CD14-positive monocyte (primary cell): Measurements from ENCODE around the gene BOD1. TPM values are rescaled to one million over a fixed set of nuclear protein-coding genes. Genes with fewer than 3 reads are reported as not detected.
A peak's percentile ranks its signal among the peaks of the same experiment; 100 is the strongest.

ENCODE experiments used
- DNase-seq, 3 donors: peaks; one replicate each; pipeline ENCODE4 v3.0.0-alpha.2; 2011 to 2022
- H2AFZ ChIP-seq: 2 replicates; pipeline ENCODE4 v1.6.0; 2012; ENCODE audit warnings: mild to moderate bottlenecking, low read depth, low read length, inconsistent platforms; ENCODE audit not compliant: insufficient read depth, poor library complexity, severe bottlenecking
- H3K27ac ChIP-seq, 2 donors: 1 replicate in 1 of 2; 2 replicates in 1 of 2; pipeline ENCODE4 v1.5.1; 2012 to 2013; ENCODE audit warnings: low read length in 2 of 2, control low read depth in 1 of 2, inconsistent platforms in 1 of 2, low read depth in 1 of 2, mild to moderate bottlenecking in 1 of 2
- H3K27me3 ChIP-seq, 2 donors: one replicate each; pipeline versions ENCODE4 v1.6.0 to v1.6.1; 2011 to 2013; ENCODE audit warnings: low read length in 2 of 2; ENCODE audit not compliant: control insufficient read depth in 2 of 2, insufficient read depth in 2 of 2
- H3K36me3 ChIP-seq, 2 donors: replicated peaks in 1 of 2; 1 replicate in 1 of 2; 2 replicates in 1 of 2; pipeline versions ENCODE4 v1.5.1 to v1.6.1; 2012 to 2013; ENCODE audit warnings: low read length in 2 of 2, control low read depth in 1 of 2, inconsistent platforms in 1 of 2, mild to moderate bottlenecking in 1 of 2; ENCODE audit not compliant: insufficient read depth in 2 of 2, control insufficient read depth in 1 of 2
- H3K4me1 ChIP-seq, 2 donors: 1 replicate in 1 of 2; 2 replicates in 1 of 2; pipeline versions ENCODE4 v1.5.1 to v1.6.1; 2012 to 2013; ENCODE audit warnings: low read length in 2 of 2, control low read depth in 1 of 2, inconsistent platforms in 1 of 2, mild to moderate bottlenecking in 1 of 2, moderate library complexity in 1 of 2; ENCODE audit not compliant: insufficient read depth in 2 of 2, control insufficient read depth in 1 of 2
- H3K4me2 ChIP-seq: replicated peaks from 2 replicates; pipeline ENCODE3; 2012; ENCODE audit warnings: low read length, moderate library complexity, mild to moderate bottlenecking; ENCODE audit not compliant: poor library complexity, severe bottlenecking; ENCODE audit errors: extremely low read depth
- H3K4me3 ChIP-seq, 3 experiments: fragments of 200-600 bp in 1 of 3; sonication (generic) in 1 of 3; replicated peaks in 1 of 3; 1 replicate in 2 of 3; 2 replicates in 1 of 3; pipeline ENCODE4 v1.5.1; 2011 to 2013; ENCODE audit warnings: low read length in 3 of 3, mild to moderate bottlenecking in 3 of 3, control low read depth in 2 of 3, low read depth in 2 of 3, inconsistent platforms in 1 of 3, moderate library complexity in 1 of 3
- H3K79me2 ChIP-seq: 2 replicates; pipeline ENCODE4 v1.6.0; 2012; ENCODE audit warnings: mild to moderate bottlenecking, control low read depth, inconsistent platforms, low read length, moderate library complexity; ENCODE audit not compliant: insufficient read depth
- H3K9ac ChIP-seq: 2 replicates; pipeline ENCODE4 v1.6.0; 2017; ENCODE audit warnings: low read length, mild to moderate bottlenecking; ENCODE audit not compliant: insufficient read depth, poor library complexity, severe bottlenecking
- H3K9me3 ChIP-seq, 2 donors: replicated peaks in 1 of 2; 1 replicate in 1 of 2; 2 replicates in 1 of 2; pipeline versions ENCODE4 v1.5.1 to v1.6.1; 2012 to 2013; ENCODE audit warnings: low read length in 2 of 2, control low read depth in 1 of 2; ENCODE audit not compliant: control insufficient read depth in 1 of 2, insufficient read depth in 1 of 2
- H4K20me1 ChIP-seq: 2 replicates; pipeline ENCODE4 v1.6.0; 2012; ENCODE audit warnings: mild to moderate bottlenecking, low read length, control low read depth, moderate library complexity; ENCODE audit not compliant: insufficient read depth
- H3K27ac Mint-ChIP-seq, 7 donors: one replicate each; pipeline ENCODE4 v1.8.0; 2020; ENCODE audit warnings: mild to moderate bottlenecking in 7 of 7, mixed read lengths in 7 of 7, moderate library complexity in 6 of 7, inconsistent platforms in 2 of 7
- H3K27me3 Mint-ChIP-seq, 3 donors: one replicate each; pipeline ENCODE4 v1.8.0; 2021 to 2022; ENCODE audit warnings: low read depth in 3 of 3, mild to moderate bottlenecking in 3 of 3, mixed read lengths in 3 of 3, moderate library complexity in 3 of 3, inconsistent platforms in 1 of 3
- H3K36me3 Mint-ChIP-seq, 2 donors: one replicate each; pipeline ENCODE4 v1.8.0; 2020; ENCODE audit warnings: mixed read lengths in 2 of 2, inconsistent platforms in 1 of 2, mild to moderate bottlenecking in 1 of 2
- H3K4me1 Mint-ChIP-seq: one replicate; pipeline ENCODE4 v1.8.0; 2020; ENCODE audit warnings: mild to moderate bottlenecking, mixed read lengths
- H3K4me3 Mint-ChIP-seq, 2 donors: one replicate each; pipeline ENCODE4 v1.8.0; 2020; ENCODE audit warnings: mild to moderate bottlenecking in 2 of 2, mixed read lengths in 2 of 2, moderate library complexity in 1 of 2
- H3K9me3 Mint-ChIP-seq, 7 donors: one replicate each; pipeline ENCODE4 v1.8.0; 2020 to 2022; ENCODE audit warnings: mixed read lengths in 7 of 7, mild to moderate bottlenecking in 6 of 7, moderate library complexity in 6 of 7, inconsistent platforms in 2 of 7
- CTCF ChIP-seq: fragments of 200-600 bp; IDR thresholded peaks from one replicate; pipeline ENCODE4 v1.8.0; 2022; ENCODE audit warnings: antibody characterized with exemption, mild to moderate bottlenecking
- WGBS: methylation state at CpG from one replicate; pipeline ENCODE4 v1.1.5; 2013; ENCODE audit warnings: missing lambda C conversion rate; ENCODE audit not compliant: insufficient coverage; 5-methylcytosine and 5-hydroxymethylcytosine counted together
- intact Hi-C, 2 donors: fragments of 100-400 bp; cut with micrococcal nuclease; formaldehyde crosslinking; loops; one replicate each; pipeline versions ENCODE4 v1.15.0 to v1.15.1; 2023
- polyA plus RNA-seq, 3 donors: library from polyadenylated mRNA; depleted of rRNA in 1 of 3; unstranded in 2 of 3; stranded (reverse) in 1 of 3; fragments of 300-500 nt in 2 of 3; fragments of >200 nt in 1 of 3; fragmentation: Illumina TruSeq in 2 of 3; gene quantifications; 1 replicate in 2 of 3; 2 replicates in 1 of 3; pipeline ENCODE4 v1.2.3, GENCODE V29; 2012 to 2021

BOD1 gene
- polyA plus RNA-seq, 3 donors = 4.5 to 11.3 (median 5.8) TPM

DNA sequence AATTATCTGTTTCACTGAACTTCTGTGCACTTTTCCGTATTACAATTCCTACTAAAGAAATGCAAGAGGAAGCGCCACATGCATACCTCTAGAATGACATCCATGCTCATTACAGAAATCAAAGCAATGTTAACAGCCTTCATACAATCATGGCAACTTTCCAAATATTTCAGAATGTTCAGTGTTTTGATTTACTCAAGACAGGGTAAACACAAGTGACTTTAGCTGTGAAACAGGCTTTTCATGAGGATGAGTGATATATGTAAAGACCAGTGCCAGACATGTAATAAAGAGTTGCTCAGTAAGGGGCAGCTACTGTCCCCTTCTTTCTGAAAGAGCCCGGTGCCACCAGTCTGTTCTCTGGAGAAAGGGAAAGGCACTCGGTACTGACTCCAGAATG is 4.7 kb downstream of the BOD1 start:
- H3K9me3 ChIP-seq = no peaks in the 10 kb centered on the region
- peaks cover 65% of the 10 kb centered on the region for H3K79me2 ChIP-seq
- peaks cover 63 to 71% of the 10 kb centered on the region in 2 donors for H3K36me3 ChIP-seq
- no peaks in the 10 kb centered on the region for H3K27me3 Mint-ChIP-seq
- H3K4me2 ChIP-seq = no peak overlapping the region
- no peak overlapping the region for H2AFZ ChIP-seq
- intact Hi-C loops = loop anchor here (10.0 kb wide), 3 partner anchors 173 to 923 kb away; no protein-coding TSS in a partner anchor
- peak overlapping the region in 1 of 7 donors; percentile 1 for H3K27ac Mint-ChIP-seq
- no peak overlapping the region for H3K4me3 ChIP-seq
- no peak for DNase-seq
- H3K27ac ChIP-seq = no peak overlapping the region
- H3K4me1 Mint-ChIP-seq = peaks cover 25% of the 10 kb centered on the region
- H3K4me1 ChIP-seq = peaks cover 12 to 13% of the 10 kb centered on the region in 2 donors
- no peaks in the 10 kb centered on the region for H3K9me3 Mint-ChIP-seq
- peaks cover 62 to 74% of the 10 kb centered on the region in 2 donors for H3K36me3 Mint-ChIP-seq
- no peak overlapping the region for H3K9ac ChIP-seq
- 100% methylated on average over 1 of the region's 4 CpGs for WGBS
- TF ChIP-seq CTCF = no peak
- no peak overlapping the region for H3K4me3 Mint-ChIP-seq
- peaks cover 76% of the 10 kb centered on the region for H4K20me1 ChIP-seq
- no peaks in the 10 kb centered on the region for H3K27me3 ChIP-seq

- DNase-seq = no peak
- Histone ChIP-seq H3K79me2 (no peaks in the 10 kb centered on the region), H2AFZ (no peak overlapping the region), H4K20me1 (peaks cover 15% of the 10 kb centered on the region), H3K9me3 (no peaks in the 10 kb centered on the region), H3K4me3 (no peak overlapping the region), H3K27me3 (no peaks in the 10 kb centered on the region), H3K27ac (no peak overlapping the region), H3K4me2 (no peak overlapping the region), H3K9ac (no peak overlapping the region), H3K4me1 (no peaks in the 10 kb centered on the region), H3K36me3 (peaks cover 47 to 62% of the 10 kb centered on the region in 2 donors)
- Mint-ChIP-seq H3K27ac (no peak overlapping the region), H3K36me3 (peaks cover 56 to 58% of the 10 kb centered on the region in 2 donors), H3K9me3 (no peaks in the 10 kb centered on the region), H3K27me3 (peaks cover 0 to 3% (median 0%) of the 10 kb centered on the region in 3 donors), H3K4me1 (no peaks in the 10 kb centered on the region), H3K4me3 (no peak overlapping the region)
- 86% methylated on average over 1 of the region's 1 CpG for WGBS
- TF ChIP-seq CTCF = no peak
- intact Hi-C loops = no loop called here
These were observed 12.3 kb downstream of the BOD1 start for GRCh38 chr5:173604141-173604540.
